Stomach (tissue), 9 donors: ENCODE measurements around the gene FMO4. TPM values are rescaled to one million over a fixed set of nuclear protein-coding genes. Genes with fewer than 3 reads are reported as not detected.

Experiments
- DNase-seq, 2 donors: peaks; one replicate each; pipeline versions ENCODE4 v3.0.0 to v3.0.0-alpha.2; 2013 to 2019
- H3K27ac ChIP-seq, 5 donors: fragments of 200-600 bp in 4 of 5; sonication (generic) in 4 of 5; one replicate each; pipeline ENCODE4 v1.5.1; 2013 to 2019; ENCODE audit warnings: mild to moderate bottlenecking in 1 of 5, moderate library complexity in 1 of 5
- H3K27me3 ChIP-seq, 3 donors: fragments of 200-600 bp; sonication (generic); one replicate each; pipeline ENCODE4 v1.5.1; 2017 to 2019; ENCODE audit warnings: mixed run types in 1 of 3
- H3K36me3 ChIP-seq, 4 donors: fragments of 200-600 bp; sonication (generic); 1 replicate in 3 of 4; 2 replicates in 1 of 4; pipeline ENCODE4 v1.5.1; 2016 to 2019
- H3K4me1 ChIP-seq, 4 donors: fragments of 200-600 bp; sonication (generic); one replicate each; pipeline ENCODE4 v1.5.1; 2016 to 2019
- H3K4me3 ChIP-seq, 4 donors: fragments of 200-600 bp; sonication (generic) in 3 of 4; one replicate each; pipeline ENCODE4 v1.5.1; 2016 to 2019; ENCODE audit warnings: mild to moderate bottlenecking in 1 of 4
- H3K9me3 ChIP-seq, 4 donors: fragments of 200-600 bp; sonication (generic); one replicate each; pipeline ENCODE4 v1.5.1; 2016 to 2019
- CTCF ChIP-seq, 7 experiments: fragments of 450-650 bp in 4 of 7; fragments of 200-600 bp in 3 of 7; sonication (generic) in 3 of 7; IDR thresholded peaks; one replicate each; pipeline ENCODE4 v1.5.1; 2016 to 2019; ENCODE audit warnings: antibody characterized with exemption in 7 of 7, control low read depth in 2 of 7, mild to moderate bottlenecking in 1 of 7
- EP300 ChIP-seq: sonication (generic); formaldehyde crosslinking; IDR thresholded peaks from one replicate; pipeline ENCODE4 v1.6.1; 2017; ENCODE audit warnings: antibody characterized with exemption
- POLR2A ChIP-seq, 4 donors: fragments of 450-650 bp; IDR thresholded peaks; one replicate each; pipeline ENCODE4 v1.6.1; 2016; ENCODE audit warnings: antibody characterized with exemption in 4 of 4, control low read depth in 2 of 4, mild to moderate bottlenecking in 1 of 4, moderate library complexity in 1 of 4
- POLR2AphosphoS5 ChIP-seq, 3 donors: sonication (generic); formaldehyde crosslinking; IDR thresholded peaks; one replicate each; pipeline ENCODE4 v1.6.1; 2016; ENCODE audit warnings: antibody characterized with exemption in 3 of 3
- WGBS, 5 donors: extraction: QIAGEN DNeasy Blood & Tissue Kit in 3 of 5; methylation state at CpG; one replicate each; pipeline versions ENCODE4 v1.1.5 to v1.1.7; 2013 to 2018; 5-methylcytosine and 5-hydroxymethylcytosine counted together
- intact Hi-C: fragments of 100-400 bp; cut with DNase I; formaldehyde crosslinking; loops from one replicate; pipeline ENCODE4 v1.15.1; 2023; ENCODE audit warnings: low total_unique reads
- polyA plus RNA-seq, 3 donors: library from polyadenylated mRNA; stranded (reverse); fragments of 200-250 nt; gene quantifications; one replicate each; pipeline ENCODE4 v1.2.3, GENCODE V29; 2013
- total RNA-seq, 5 donors: library from RNA; depleted of rRNA; stranded (reverse); fragments of >200 nt; gene quantifications; one replicate each; pipeline versions ENCODE4 v1.1.0 to v1.2.3, GENCODE V29; 2014 to 2016
- donor health status: healthy with polysubstance abuse.
- donor health status: Bipolar disorder and iron deficiency.
- donor health status: healthy.

FMO4 gene
- total and polyA plus RNA-seq, 8 donors = 0.89 to 12.2 (median 3.8) TPM; not detected in 1

GRCh38 chr1:171270806-171271205 lies 43.2 kb upstream of the FMO4 start:
- Histone ChIP-seq H3K4me1 (no peaks in the 10 kb centered on the region), H3K36me3 (no peaks in the 10 kb centered on the region), H3K4me3 (no peak overlapping the region), H3K27ac (no peak overlapping the region), H3K9me3 (peaks cover 0 to 10% (median 0%) of the 10 kb centered on the region in 4 donors), H3K27me3 (no peaks in the 10 kb centered on the region)
- DNase-seq = no peak
- intact Hi-C loops = no loop called here
- TF ChIP-seq CTCF (IDR thresholded peaks at IDR 0.05) (no peak), EP300 (no peak), POLR2AphosphoS5 (IDR thresholded peaks at IDR 0.05) (no peak), POLR2A (IDR thresholded peaks at IDR 0.05) (no peak)
- WGBS, 5 donors = 92 to 96% (median 96%) methylated on average over 2 of the region's 2 CpGs

GRCh38 chr1:171277534-171277933 lies 36.4 kb upstream of the FMO4 start:
- Histone ChIP-seq H3K27ac (no peak overlapping the region), H3K4me1 (no peaks in the 10 kb centered on the region), H3K27me3 (no peaks in the 10 kb centered on the region), H3K36me3 (no peaks in the 10 kb centered on the region), H3K4me3 (no peak overlapping the region), H3K9me3 (no peaks in the 10 kb centered on the region)
- intact Hi-C loops = no loop called here
- 46 to 64% (median 61%) methylated on average over 2 of the region's 2 CpGs for WGBS, 5 donors
- TF ChIP-seq CTCF (IDR thresholded peaks at IDR 0.05) (no peak), EP300 (no peak), POLR2A (IDR thresholded peaks at IDR 0.05) (no peak), POLR2AphosphoS5 (IDR thresholded peaks at IDR 0.05) (no peak)
- DNase-seq = no peak

GRCh38 chr1:171279234-171279633 lies 34.7 kb upstream of the FMO4 start:
- no peaks in the 10 kb centered on the region for H3K36me3 ChIP-seq
- no peak overlapping the region for H3K27ac ChIP-seq
- H3K9me3 ChIP-seq = no peaks in the 10 kb centered on the region
- H3K4me1 ChIP-seq = no peaks in the 10 kb centered on the region
- no peaks in the 10 kb centered on the region for H3K27me3 ChIP-seq
- WGBS, 5 donors = 75 to 91% (median 87%) methylated on average over 2 of the region's 2 CpGs
- H3K4me3 ChIP-seq = no peak overlapping the region
- DNase-seq = no peak
- intact Hi-C loops = no loop called here
- TF ChIP-seq EP300 (no peak), CTCF (IDR thresholded peaks at IDR 0.05) (no peak), POLR2A (IDR thresholded peaks at IDR 0.05) (no peak), POLR2AphosphoS5 (IDR thresholded peaks at IDR 0.05) (no peak)

- no peak for TF ChIP-seq CTCF (IDR thresholded peaks at IDR 0.05)
- no peak for TF ChIP-seq EP300
- no peak for TF ChIP-seq POLR2A (IDR thresholded peaks at IDR 0.05)
- TF ChIP-seq POLR2AphosphoS5 (IDR thresholded peaks at IDR 0.05) = no peak
- Histone ChIP-seq H3K4me1 (no peaks in the 10 kb centered on the region), H3K27ac (no peak overlapping the region), H3K36me3 (no peaks in the 10 kb centered on the region), H3K4me3 (no peak overlapping the region), H3K9me3 (no peaks in the 10 kb centered on the region), H3K27me3 (no peaks in the 10 kb centered on the region)
- WGBS, 5 donors = 59 to 78% (median 77%) methylated on average over 3 of the region's 3 CpGs
- no peak for DNase-seq
- intact Hi-C loops = no loop called here
These were observed 34.3 kb upstream of the FMO4 start for GRCh38 chr1:171279678-171280077.
